ENCODE measurements around the gene CDK19.
"Not testable (repeated sequence)": the region's sequence is repeated elsewhere in the genome, so short reads cannot be mapped to it uniquely, and the experiment has no call there.

Gene CDK19

GRCh38 chr6:110620065-110620464 lies 195.2 kb downstream of the CDK19 start:
- DNase-seq (ENCODE audit: low read depth) = no peak

- no peak for DNase-seq (ENCODE audit: low read depth)
These were observed 195.9 kb downstream of the CDK19 start for GRCh38 chr6:110619275-110619908.

GRCh38 chr6:110618591-110619267 lies 196.5 kb downstream of the CDK19 start:
- DNase-seq (ENCODE audit: low read depth) = no peak

GRCh38 chr6:110617057-110617456 lies 198.2 kb downstream of the CDK19 start:
- DNase-seq (ENCODE audit: low read depth) = no peak

GRCh38 chr6:110615722-110616121 lies 199.5 kb downstream of the CDK19 start:
- DNase-seq (ENCODE audit: low read depth) = no peak

- DNase-seq (ENCODE audit: low read depth) = no peak
These were observed 200.7 kb downstream of the CDK19 start for GRCh38 chr6:110614586-110614985.

GRCh38 chr6:110614106-110614505 lies 201.2 kb downstream of the CDK19 start:
- no peak for DNase-seq (ENCODE audit: low read depth)

- no peak for DNase-seq (ENCODE audit: low read depth)
These were observed 201.9 kb downstream of the CDK19 start for GRCh38 chr6:110613356-110613755.

GRCh38 chr6:110612298-110612697 lies 203.0 kb downstream of the CDK19 start:
- DNase-seq (ENCODE audit: low read depth) = no peak

- no peak for DNase-seq (ENCODE audit: low read depth)
These were observed 206.2 kb downstream of the CDK19 start for GRCh38 chr6:110609101-110609500.

- DNase-seq (ENCODE audit: low read depth) = no peak
These were observed 207.1 kb downstream of the CDK19 start for GRCh38 chr6:110608151-110608550.

GRCh38 chr6:110606151-110606550 lies 209.1 kb downstream of the CDK19 start:
- no peak for DNase-seq (ENCODE audit: low read depth)

- DNase-seq (ENCODE audit: low read depth) = not testable (repeated sequence)
These were observed 214.6 kb downstream of the CDK19 start for GRCh38 chr6:110600640-110601039.

- no peak for DNase-seq (ENCODE audit: low read depth)
These were observed 217.5 kb downstream of the CDK19 start for GRCh38 chr6:110597761-110598160.

GRCh38 chr6:110596354-110596753 lies 218.9 kb downstream of the CDK19 start:
- DNase-seq (ENCODE audit: low read depth) = no peak

GRCh38 chr6:110595112-110595511 lies 220.2 kb downstream of the CDK19 start:
- DNase-seq (ENCODE audit: low read depth) = no peak

GRCh38 chr6:110593637-110594036 lies 221.6 kb downstream of the CDK19 start:
- DNase-seq (ENCODE audit: low read depth) = no peak

GRCh38 chr6:110592765-110593164 lies 222.5 kb downstream of the CDK19 start:
- DNase-seq (ENCODE audit: low read depth) = no peak

GRCh38 chr6:110590821-110591351 lies 224.4 kb downstream of the CDK19 start:
- DNase-seq (ENCODE audit: low read depth) = peak; percentile 12

- no peak for DNase-seq (ENCODE audit: low read depth)
These were observed 225.3 kb downstream of the CDK19 start for GRCh38 chr6:110589865-110590513.

GRCh38 chr6:110587328-110587727 lies 227.9 kb downstream of the CDK19 start:
- no peak for DNase-seq (ENCODE audit: low read depth)

- DNase-seq (ENCODE audit: low read depth) = no peak
These were observed 233.6 kb downstream of the CDK19 start for GRCh38 chr6:110581679-110582078.

GRCh38 chr6:110577596-110578167 lies 237.6 kb downstream of the CDK19 start:
- not testable (repeated sequence) for DNase-seq (ENCODE audit: low read depth)

Measured in stromal cell of bone marrow (primary cell).